Hepatocyte (in vitro differentiated cells): ENCODE measurements around the gene SEC23A. TPM values are rescaled to one million over a fixed set of nuclear protein-coding genes. Genes with fewer than 3 reads are reported as not detected.

Experiments used
- DNase-seq: peaks from one replicate; pipeline ENCODE4 v3.0.0-alpha.2; 2016; ENCODE audit warnings: low spot score
- H2AFZ ChIP-seq: fragments of 200-600 bp; sonication (generic); 2 replicates; pipeline ENCODE4 v1.6.0; 2016; ENCODE audit warnings: antibody characterized with exemption, mild to moderate bottlenecking
- H3K27ac ChIP-seq: fragments of 200-600 bp; sonication (generic); 2 replicates; pipeline ENCODE4 v1.5.1; 2016; ENCODE audit warnings: mild to moderate bottlenecking
- H3K27me3 ChIP-seq: fragments of 200-600 bp; sonication (generic); 2 replicates; pipeline ENCODE4 v1.6.1; 2016
- H3K36me3 ChIP-seq: fragments of 200-600 bp; sonication (generic); replicated peaks from 2 replicates; pipeline ENCODE4 v1.5.1; 2016; ENCODE audit warnings: low read depth; ENCODE audit not compliant: insufficient read depth
- H3K4me1 ChIP-seq: fragments of 200-600 bp; sonication (generic); 2 replicates; pipeline ENCODE4 v1.5.1; 2016; ENCODE audit warnings: mild to moderate bottlenecking, moderate library complexity; ENCODE audit not compliant: insufficient read depth
- H3K4me2 ChIP-seq: fragments of 200-600 bp; sonication (generic); 2 replicates; pipeline ENCODE4 v1.6.0; 2016
- H3K4me3 ChIP-seq: fragments of 200-600 bp; sonication (generic); 2 replicates; pipeline ENCODE4 v1.5.1; 2016; ENCODE audit warnings: mild to moderate bottlenecking
- H3K79me2 ChIP-seq: fragments of 200-600 bp; sonication (generic); 2 replicates; pipeline ENCODE4 v1.6.0; 2017; ENCODE audit warnings: mild to moderate bottlenecking
- H3K9me2 ChIP-seq: fragments of 200-600 bp; sonication (generic); replicated peaks from 2 replicates; pipeline ENCODE4 v1.6.0; 2017; ENCODE audit warnings: mild to moderate bottlenecking; ENCODE audit not compliant: insufficient read depth
- H3K9me3 ChIP-seq: fragments of 200-600 bp; sonication (generic); 2 replicates; pipeline ENCODE4 v1.5.1; 2016; ENCODE audit warnings: low read depth, mild to moderate bottlenecking
- H4K20me1 ChIP-seq: fragments of 200-600 bp; sonication (generic); 2 replicates; pipeline ENCODE4 v1.6.0; 2016; ENCODE audit warnings: mild to moderate bottlenecking; ENCODE audit not compliant: insufficient read depth, poor library complexity, severe bottlenecking
- EZH2 ChIP-seq: fragments of 200-600 bp; sonication (generic); IDR thresholded peaks from 2 replicates; pipeline ENCODE4 v1.6.1; 2016; ENCODE audit warnings: antibody characterized with exemption, mild to moderate bottlenecking, borderline replicate concordance
- EZH2phosphoT487 ChIP-seq: fragments of 200-600 bp; sonication (generic); IDR thresholded peaks from one replicate; pipeline ENCODE4 v1.6.1; 2018; ENCODE audit warnings: antibody characterized with exemption, mild to moderate bottlenecking, low read depth, moderate library complexity; ENCODE audit not compliant: unreplicated experiment, severe bottlenecking
- WGBS: methylation state at CpG from one replicate; pipeline ENCODE4 v1.1.6; 2016; ENCODE audit warnings: low lambda C conversion rate; ENCODE audit errors: missing lambda C conversion rate; 5-methylcytosine and 5-hydroxymethylcytosine counted together
- polyA plus RNA-seq: library from polyadenylated mRNA; unstranded; fragments of >200 nt; fragmentation: Nextera tagmentation; extraction: Ambion mirVana; gene quantifications from 2 replicates; pipeline ENCODE4 v1.2.1, GENCODE V29; 2016
- total RNA-seq: library from RNA; depleted of rRNA; stranded (reverse); fragments of >200 nt; gene quantifications from 2 replicates; pipeline ENCODE4 v1.2.3, GENCODE V29; 2014
- TF ChIP-seq, protein P1 (sequence below): fragments of 200-600 bp; sonication (generic); IDR thresholded peaks from 2 replicates; pipeline ENCODE4 v1.5.1; 2016; ENCODE audit warnings: antibody characterized with exemption, mild to moderate bottlenecking; ENCODE audit not compliant: poor library complexity

The SEC23A gene
- total and polyA plus RNA-seq, 2 experiments from 2014 or later = 99.8 to 193 TPM

DNA sequence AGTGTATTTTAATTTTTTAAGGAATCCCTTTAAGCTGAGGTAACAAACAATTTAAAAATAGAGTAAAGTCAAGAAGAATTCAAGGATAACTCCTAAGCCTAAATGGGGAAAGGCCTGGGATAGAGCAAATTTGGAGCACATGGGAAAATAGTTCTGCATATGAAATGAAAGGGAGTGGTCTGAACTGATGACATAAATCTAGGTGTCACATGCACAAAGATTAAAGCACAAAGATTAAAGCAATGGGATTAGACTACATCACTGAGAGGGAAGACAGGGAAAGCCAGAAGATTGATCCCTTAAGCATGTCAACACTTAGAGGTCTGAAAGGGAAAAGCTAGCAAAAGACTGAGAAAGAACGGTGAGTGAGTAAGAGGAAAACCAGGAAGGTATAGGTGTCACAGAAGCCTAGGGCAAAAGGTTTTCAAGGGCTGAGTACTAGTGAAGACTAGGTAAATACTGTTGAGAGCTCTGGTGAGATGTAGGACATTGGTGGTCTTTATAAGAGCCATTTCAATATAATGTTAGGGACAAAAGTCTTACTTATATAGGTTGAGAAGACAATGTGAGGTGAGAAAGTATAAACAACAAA, 59.6 kb downstream of the SEC23A start:
- no peak for DNase-seq
- TF ChIP-seq, protein P1, sequence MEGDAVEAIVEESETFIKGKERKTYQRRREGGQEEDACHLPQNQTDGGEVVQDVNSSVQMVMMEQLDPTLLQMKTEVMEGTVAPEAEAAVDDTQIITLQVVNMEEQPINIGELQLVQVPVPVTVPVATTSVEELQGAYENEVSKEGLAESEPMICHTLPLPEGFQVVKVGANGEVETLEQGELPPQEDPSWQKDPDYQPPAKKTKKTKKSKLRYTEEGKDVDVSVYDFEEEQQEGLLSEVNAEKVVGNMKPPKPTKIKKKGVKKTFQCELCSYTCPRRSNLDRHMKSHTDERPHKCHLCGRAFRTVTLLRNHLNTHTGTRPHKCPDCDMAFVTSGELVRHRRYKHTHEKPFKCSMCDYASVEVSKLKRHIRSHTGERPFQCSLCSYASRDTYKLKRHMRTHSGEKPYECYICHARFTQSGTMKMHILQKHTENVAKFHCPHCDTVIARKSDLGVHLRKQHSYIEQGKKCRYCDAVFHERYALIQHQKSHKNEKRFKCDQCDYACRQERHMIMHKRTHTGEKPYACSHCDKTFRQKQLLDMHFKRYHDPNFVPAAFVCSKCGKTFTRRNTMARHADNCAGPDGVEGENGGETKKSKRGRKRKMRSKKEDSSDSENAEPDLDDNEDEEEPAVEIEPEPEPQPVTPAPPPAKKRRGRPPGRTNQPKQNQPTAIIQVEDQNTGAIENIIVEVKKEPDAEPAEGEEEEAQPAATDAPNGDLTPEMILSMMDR = no peak
- TF ChIP-seq EZH2phosphoT487 (no peak), EZH2 (no peak)
- Histone ChIP-seq H3K9me3 (no peaks in the 10 kb centered on the region), H2AFZ (no peak overlapping the region), H3K27ac (no peak overlapping the region), H3K36me3 (no peaks in the 10 kb centered on the region), H3K4me1 (no peaks in the 10 kb centered on the region), H3K9me2 (no peaks in the 10 kb centered on the region), H3K4me2 (no peak overlapping the region), H4K20me1 (no peaks in the 10 kb centered on the region), H3K4me3 (no peak overlapping the region), H3K79me2 (peaks cover 19% of the 10 kb centered on the region), H3K27me3 (no peaks in the 10 kb centered on the region)
- WGBS = 33% methylated on average over 1 of the region's 1 CpG

DNA sequence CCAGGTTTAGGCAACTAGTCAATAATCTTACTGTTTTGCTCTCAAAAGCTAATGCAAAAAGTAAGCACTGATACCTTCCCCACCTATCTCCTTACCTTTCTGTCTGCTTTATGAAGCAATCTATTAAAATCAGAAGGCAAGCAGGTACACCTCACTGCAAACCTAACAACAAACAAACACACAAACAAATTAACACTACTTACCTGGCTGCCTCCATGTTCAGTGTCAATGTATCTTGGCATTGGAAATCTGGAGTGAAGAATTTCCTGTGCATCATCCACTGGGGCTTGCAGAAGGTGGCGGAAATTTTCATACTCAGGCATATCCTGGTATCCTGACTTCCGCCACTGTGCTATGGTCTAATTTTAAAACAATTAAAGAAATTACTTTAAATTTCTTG, 62.5 kb downstream of the SEC23A start:
- Histone ChIP-seq H3K79me2 (peaks cover 13% of the 10 kb centered on the region), H3K9me3 (no peaks in the 10 kb centered on the region), H3K4me1 (no peaks in the 10 kb centered on the region), H3K36me3 (no peaks in the 10 kb centered on the region), H3K27ac (no peak overlapping the region), H3K4me3 (no peak overlapping the region), H3K27me3 (no peaks in the 10 kb centered on the region), H3K4me2 (no peak overlapping the region), H3K9me2 (no peaks in the 10 kb centered on the region), H4K20me1 (no peaks in the 10 kb centered on the region), H2AFZ (no peak overlapping the region)
- TF ChIP-seq EZH2 = no peak
- TF ChIP-seq EZH2phosphoT487 = no peak
- TF ChIP-seq, protein P1 = no peak
- no peak for DNase-seq
- 100% methylated on average over 2 of the region's 2 CpGs for WGBS

DNA sequence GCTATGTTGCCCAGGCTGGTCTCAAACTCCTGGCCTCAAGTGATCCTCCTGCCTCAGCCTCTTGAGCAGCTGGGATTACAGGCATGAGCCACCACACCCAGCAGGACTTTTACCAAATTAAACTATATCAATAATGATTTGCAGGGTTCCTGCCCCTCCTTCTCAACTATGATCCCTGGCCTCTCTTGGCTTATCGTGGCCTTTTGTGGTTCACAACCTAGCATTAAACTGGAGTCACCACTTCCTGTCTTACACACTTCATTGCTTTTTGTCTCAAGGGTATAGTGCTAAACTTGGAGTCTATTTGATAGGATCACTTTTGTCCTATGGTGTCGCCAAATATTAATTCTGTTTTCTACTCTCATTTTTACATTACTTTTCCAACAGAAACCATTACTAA, 64.5 kb downstream of the SEC23A start:
- H3K9me2 ChIP-seq = no peaks in the 10 kb centered on the region
- peaks cover 7% of the 10 kb centered on the region for H3K79me2 ChIP-seq
- H3K4me2 ChIP-seq = no peak overlapping the region
- no peaks in the 10 kb centered on the region for H3K27me3 ChIP-seq
- no peak for TF ChIP-seq EZH2phosphoT487
- TF ChIP-seq EZH2 = no peak
- TF ChIP-seq, protein P1 = no peak
- no peaks in the 10 kb centered on the region for H3K9me3 ChIP-seq
- H3K4me1 ChIP-seq = no peaks in the 10 kb centered on the region
- H3K36me3 ChIP-seq = no peaks in the 10 kb centered on the region
- no peak overlapping the region for H2AFZ ChIP-seq
- WGBS = 100% methylated on average over 2 of the region's 2 CpGs
- H3K27ac ChIP-seq = no peak overlapping the region
- H4K20me1 ChIP-seq = no peaks in the 10 kb centered on the region
- no peak for DNase-seq
- no peak overlapping the region for H3K4me3 ChIP-seq

DNA sequence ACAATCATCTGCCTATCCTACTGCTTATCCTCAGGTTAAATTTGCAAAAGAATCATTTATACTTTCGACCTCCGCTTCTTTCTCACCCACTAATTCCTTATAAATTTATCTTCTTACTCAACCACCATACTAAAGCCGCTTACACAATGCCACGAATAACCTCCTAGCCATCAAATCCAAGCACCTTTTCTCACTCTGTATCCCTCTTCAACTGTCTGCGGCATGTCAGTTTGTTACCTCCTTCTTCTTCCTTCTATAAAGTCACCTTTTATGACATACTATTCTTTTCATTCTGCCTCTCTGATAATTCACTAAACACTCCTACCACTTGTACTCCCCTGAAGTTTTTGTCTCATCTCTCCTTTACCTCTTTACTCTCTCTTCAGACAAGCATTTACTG, 66.3 kb downstream of the SEC23A start:
- WGBS = 97% methylated on average over 5 of the region's 5 CpGs
- Histone ChIP-seq H2AFZ (no peak overlapping the region), H3K4me2 (no peak overlapping the region), H3K36me3 (no peaks in the 10 kb centered on the region), H3K27me3 (no peaks in the 10 kb centered on the region), H3K27ac (no peak overlapping the region), H3K4me1 (no peaks in the 10 kb centered on the region), H3K4me3 (no peak overlapping the region), H4K20me1 (no peaks in the 10 kb centered on the region), H3K79me2 (no peaks in the 10 kb centered on the region), H3K9me2 (no peaks in the 10 kb centered on the region), H3K9me3 (no peaks in the 10 kb centered on the region)
- DNase-seq = no peak
- TF ChIP-seq EZH2phosphoT487 = no peak
- no peak for TF ChIP-seq EZH2
- TF ChIP-seq, protein P1 = no peak
